ENCODE data around the gene WSB1.
A peak's percentile ranks its signal among the peaks of the same experiment; 100 is the strongest.
"Not testable (repeated sequence)": the region's sequence is repeated elsewhere in the genome, so short reads cannot be mapped to it uniquely, and the experiment has no call there.

The WSB1 gene

GRCh38 chr17:27315796-27316465, 22.0 kb downstream of the WSB1 start:
- no peak for DNase-seq (ENCODE audit: low read depth)

DNA sequence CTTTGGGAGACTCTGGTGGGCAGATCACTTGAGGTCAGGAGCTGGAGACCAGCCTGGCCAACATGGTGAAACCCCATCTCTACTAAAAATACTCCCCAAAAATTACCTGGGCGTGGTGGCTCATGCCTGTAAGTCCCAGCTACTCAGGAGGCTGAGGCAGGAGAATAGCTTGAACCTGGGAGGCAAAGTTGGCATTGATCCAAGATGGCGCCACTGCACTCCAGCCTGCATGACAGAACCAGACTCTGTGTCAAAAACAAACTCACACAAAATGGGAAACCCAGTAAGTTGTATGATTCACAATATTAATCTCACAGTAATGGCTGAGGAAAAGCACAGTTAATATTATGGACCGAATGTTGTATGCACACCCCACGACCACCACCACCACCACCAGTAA, 24.3 kb downstream of the WSB1 start:
- no peak for DNase-seq (ENCODE audit: low read depth)

DNA sequence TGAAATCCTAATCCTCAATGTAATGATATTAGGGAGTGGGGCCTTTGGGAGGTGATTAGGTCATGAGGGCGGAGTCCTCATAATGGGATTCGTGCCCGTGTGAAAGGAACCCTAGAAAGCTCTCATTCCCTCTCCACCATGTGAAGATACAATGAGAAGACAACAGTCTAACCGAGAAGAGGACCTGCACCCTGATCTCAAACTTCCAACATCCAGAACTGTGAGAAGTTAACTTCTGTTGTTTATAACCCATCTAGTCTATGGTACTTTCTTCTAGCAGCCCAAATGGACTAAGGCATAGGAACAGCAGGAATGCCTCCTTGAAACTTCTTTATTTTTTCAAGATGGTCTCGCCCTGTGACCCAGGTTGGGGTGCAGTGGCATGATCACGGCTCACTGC, 24.7 kb downstream of the WSB1 start:
- DNase-seq (ENCODE audit: low read depth): no peak

GRCh38 chr17:27319541-27320221, 25.8 kb downstream of the WSB1 start:
- DNase-seq (ENCODE audit: low read depth): peak; percentile 39

- no peak for DNase-seq (ENCODE audit: low read depth)
These were observed 26.3 kb downstream of the WSB1 start for GRCh38 chr17:27320222-27320560.

GRCh38 chr17:27321372-27321771, 27.5 kb downstream of the WSB1 start:
- DNase-seq (ENCODE audit: low read depth): no peak

DNA sequence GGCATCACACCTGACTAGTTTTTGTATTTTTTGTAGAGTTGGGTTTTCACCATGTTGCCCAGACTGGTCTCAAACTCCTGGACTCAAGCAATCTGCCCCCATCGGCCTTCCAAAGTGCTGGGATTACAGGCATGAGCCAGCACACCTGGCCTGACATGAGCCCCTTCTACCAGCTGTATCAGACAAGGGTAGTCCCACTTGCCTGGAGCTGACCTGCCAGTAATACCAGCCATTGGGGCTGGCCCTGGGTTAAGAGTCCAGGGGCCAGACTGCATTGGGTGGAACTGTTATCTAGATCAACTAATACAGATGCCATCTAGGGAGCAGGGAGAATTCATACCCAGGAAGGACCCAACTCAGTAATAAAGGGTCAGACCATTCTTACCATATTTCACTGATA, 28.1 kb downstream of the WSB1 start:
- DNase-seq (ENCODE audit: low read depth): no peak

GRCh38 chr17:27322690-27323508, 29.0 kb downstream of the WSB1 start:
- DNase-seq (ENCODE audit: low read depth): no peak

DNA sequence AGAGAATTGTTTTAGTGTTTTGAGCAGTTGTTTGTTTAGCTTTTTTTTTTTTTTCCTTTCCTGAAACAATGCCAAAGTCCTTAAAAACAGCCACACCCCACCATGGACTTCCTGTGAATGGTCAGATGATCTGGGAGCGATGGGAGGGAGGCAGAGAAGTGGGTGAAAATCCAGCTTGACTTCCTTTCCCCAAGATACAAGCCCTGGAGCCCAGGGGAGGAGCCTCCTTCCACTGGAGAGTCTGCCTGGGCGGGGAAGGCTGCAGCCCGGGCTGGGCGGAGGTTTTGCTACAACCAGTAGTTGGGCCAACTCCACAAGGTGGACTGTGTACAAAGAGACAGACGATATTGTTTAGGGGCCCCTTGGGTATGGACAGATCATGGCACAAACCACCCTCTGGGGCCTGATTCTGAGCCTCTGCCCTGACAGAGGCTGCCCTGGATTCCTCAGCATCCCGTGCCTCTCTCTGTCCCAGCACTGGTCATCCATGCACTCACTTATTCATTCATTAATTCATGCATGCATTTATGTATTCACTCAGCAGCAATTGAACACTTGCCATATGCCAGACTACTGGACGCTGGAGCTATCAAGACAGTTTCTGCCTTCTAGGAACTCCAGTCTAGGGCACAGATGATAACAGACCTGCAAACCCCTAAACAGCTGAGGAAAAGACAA, 29.8 kb downstream of the WSB1 start:
- no peak for DNase-seq (ENCODE audit: low read depth)

GRCh38 chr17:27324771-27325339, 30.9 kb downstream of the WSB1 start:
- no peak for DNase-seq (ENCODE audit: low read depth)

DNA sequence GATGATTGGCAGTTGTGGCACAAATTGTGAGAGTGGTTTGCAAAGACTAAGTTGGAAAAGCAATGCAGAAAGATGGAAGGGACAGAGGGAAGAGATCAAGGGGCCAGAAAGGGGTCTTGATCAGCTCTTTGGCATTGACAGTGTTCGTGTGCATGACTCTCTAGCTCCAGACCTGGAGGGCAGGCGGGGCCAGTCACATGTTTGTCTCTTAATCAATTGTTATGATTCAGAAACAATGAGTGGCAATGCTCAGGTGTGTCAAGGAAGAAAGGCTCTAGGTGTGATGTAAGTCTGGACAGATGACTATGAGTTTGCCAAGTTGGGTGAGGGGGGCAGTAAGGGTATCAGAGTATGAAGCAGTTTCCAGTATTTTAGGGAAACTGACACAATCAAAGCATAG, 32.1 kb downstream of the WSB1 start:
- no peak for DNase-seq (ENCODE audit: low read depth)

DNA sequence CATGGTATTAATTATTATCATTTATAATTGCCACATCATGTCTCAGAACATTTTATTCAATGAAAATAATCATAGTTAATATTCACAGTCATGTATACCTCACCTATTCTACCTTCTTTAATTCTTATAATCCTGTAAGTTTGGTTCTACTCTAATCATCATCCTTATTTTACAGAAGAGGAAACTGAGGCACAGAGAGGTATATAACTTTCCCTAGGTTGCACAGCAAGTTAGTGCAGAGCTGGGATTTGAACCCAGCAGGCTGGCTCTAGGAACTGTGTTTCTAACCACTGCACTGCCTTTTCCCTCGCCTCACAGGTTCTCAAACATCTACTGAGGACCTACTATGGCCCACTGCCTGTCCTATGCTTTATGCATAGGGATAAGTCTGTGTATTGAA, 32.7 kb downstream of the WSB1 start:
- DNase-seq (ENCODE audit: low read depth): no peak

DNA sequence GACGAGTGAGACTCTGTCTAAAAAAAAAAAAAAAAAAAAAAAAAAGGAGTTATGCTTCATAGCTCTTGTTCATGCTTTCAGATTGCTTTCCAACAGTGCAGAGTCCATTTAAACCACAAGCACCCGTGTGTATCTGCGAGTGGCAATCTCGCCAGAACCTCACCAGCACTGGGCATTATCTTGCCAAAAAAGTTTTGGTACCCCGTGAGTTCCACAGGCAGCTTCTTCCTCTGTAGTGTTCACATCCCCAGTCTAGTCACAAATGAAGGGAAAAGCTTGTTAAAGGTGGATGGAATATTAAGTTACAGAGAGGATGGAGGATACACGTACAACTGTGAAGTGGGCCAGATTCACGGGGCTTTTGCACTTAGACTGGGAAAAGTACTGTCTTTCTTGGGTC, 33.5 kb downstream of the WSB1 start:
- DNase-seq (ENCODE audit: low read depth): no peak

DNA sequence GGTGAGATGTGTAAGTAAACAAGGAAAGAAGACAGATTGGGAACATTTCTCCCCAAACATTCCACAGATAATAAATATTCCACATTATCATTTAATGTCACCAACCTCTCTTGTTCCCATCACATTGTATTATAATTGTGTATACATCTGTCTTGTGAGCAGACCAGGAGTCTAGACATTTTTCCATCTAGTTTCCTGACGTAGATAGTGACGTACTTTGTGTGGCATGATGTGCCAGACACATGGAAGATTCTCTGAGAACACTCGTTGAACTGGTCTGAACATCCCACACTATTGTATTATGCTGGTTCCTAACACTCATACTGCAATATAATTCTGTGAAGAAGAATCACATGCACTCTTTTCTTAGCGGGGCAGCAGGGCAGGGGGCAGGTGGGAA, 34.0 kb downstream of the WSB1 start:
- DNase-seq (ENCODE audit: low read depth): no peak

DNA sequence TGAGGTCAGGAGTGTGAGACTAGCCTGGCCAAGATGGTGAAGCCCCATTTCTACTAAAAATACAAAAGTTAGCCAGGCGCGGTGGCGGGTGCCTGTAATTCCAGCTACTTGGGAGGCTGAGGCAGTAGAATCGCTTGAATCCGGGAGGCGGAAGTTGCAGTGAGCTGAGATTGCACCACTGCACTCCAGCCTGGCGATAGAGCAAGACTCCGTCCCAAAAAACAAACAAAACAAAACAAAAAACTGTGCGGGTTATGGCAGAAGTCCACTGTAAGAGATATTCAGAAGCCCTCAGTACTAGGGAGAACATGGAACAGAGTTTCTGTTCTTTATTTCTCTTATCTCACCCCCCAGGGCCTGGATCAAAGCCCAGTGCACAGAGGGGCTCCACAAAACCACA, 34.8 kb downstream of the WSB1 start:
- not testable (repeated sequence) for DNase-seq (ENCODE audit: low read depth)

DNA sequence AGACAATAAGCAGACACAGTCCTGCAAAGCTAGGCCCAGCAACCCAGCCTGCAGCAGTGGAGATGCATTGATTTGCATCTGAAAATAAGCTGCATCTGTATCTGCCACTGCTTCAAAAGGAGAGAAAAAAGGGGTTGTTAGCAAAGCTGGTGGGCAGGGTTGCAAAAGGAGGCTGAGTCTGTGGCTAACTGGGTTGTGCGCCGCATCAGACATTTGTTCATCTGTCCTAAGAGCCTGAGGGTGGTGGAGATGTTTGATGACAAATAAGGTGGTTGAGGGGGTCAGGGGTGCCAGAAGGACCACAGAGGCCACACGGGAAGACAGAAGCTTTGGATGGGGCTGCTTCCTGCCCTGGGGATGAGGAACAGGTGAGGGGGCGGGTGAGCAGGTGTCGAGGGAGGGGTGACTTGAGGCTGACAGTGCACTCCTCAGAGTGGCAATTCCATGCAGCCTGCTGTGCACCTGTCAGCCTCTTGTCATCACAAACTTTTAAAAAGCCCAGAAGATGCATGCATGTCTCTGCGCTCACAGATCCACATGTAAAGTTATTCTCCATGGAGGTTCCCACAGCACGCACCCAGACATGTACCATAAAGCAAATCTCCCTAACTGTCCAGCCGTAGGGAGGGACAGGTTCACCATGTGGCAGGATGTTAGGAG, 35.4 kb downstream of the WSB1 start:
- DNase-seq (ENCODE audit: low read depth): no peak

GRCh38 chr17:27332047-27332393, 38.1 kb downstream of the WSB1 start:
- no peak for DNase-seq (ENCODE audit: low read depth)

- peak; percentile 95 for DNase-seq (ENCODE audit: low read depth)
These were observed 38.8 kb downstream of the WSB1 start for GRCh38 chr17:27332485-27333409.

GRCh38 chr17:27333410-27333980, 39.6 kb downstream of the WSB1 start:
- DNase-seq (ENCODE audit: low read depth): no peak

DNA sequence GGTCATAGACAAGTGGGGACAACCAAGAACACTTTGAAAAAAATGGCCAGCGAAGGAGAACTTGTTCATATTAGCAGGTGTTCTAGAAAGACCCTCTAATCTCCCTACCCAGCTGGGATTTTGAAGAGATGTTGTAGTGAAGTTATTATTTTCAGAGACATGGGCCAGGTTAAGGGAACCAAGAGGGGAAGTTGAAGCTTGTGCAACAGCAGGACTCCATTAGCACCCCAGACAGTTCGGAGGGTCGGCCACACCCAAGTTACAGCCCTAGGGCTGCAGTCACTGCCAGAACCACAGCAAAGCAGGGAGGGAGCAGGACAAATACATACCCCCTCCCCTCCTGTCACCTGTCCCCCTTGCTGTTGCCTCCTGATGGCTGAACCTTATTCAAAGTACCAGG, 42.3 kb downstream of the WSB1 start:
- DNase-seq (ENCODE audit: low read depth): no peak

Measured in GM04504 (cell line).